ENCODE results near the gene KCNJ5.
A peak's percentile ranks its signal among the peaks of the same experiment; 100 is the strongest.

The KCNJ5 gene

DNA sequence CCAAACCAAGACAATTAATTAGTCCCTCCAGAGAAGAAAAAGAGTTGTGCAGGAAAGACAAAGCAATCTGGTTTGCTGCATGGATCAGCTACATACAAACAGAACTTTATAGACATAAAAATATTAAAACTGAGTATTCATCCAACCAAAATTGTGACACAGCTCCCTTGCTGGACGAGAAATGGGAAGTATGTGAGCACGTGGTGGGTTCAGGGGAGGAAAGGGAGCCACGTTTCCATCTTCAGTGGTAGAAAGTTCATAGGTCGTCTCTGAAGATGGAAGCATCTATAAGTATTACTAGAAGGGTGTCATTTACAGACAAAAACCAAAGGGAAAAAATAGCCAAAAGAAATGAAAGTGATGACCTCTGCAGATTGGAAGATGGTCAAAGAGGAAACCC is 7.1 kb upstream of the KCNJ5 start:
- peak overlapping the region; percentile 85 for H2AFZ ChIP-seq (ENCODE audit: low read depth, low read length)

DNA sequence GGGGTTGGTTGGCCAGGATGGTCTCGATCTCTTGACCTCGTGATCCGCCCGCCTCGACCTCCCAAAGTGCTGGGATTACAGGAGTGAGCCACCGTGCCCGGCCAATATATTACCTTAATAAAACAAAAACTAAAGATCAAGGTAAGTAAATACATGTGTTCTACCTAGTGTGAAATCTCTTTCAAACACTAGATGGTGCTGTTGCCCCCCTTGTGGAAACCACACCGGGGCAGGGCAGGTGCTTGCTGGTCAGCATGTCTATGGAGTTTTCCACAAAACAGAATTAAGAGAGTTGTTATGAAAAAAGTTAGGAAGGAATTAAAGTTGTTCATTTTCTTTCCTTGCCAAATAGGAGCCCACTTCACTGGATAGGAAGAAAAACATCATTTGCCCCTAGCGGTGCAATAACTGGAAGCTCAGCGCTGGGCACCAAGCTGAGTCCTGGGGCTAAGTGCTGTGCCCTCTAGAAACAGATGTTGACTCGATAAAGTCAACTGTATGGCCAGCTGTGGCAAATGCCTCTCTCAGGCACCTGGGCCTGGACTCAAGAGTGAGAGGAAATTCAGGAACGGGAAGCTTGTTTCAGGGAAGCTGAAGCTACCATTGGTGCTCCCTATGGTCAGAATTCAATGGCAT is 6.3 kb upstream of the KCNJ5 start:
- TF ChIP-seq, protein P1, sequence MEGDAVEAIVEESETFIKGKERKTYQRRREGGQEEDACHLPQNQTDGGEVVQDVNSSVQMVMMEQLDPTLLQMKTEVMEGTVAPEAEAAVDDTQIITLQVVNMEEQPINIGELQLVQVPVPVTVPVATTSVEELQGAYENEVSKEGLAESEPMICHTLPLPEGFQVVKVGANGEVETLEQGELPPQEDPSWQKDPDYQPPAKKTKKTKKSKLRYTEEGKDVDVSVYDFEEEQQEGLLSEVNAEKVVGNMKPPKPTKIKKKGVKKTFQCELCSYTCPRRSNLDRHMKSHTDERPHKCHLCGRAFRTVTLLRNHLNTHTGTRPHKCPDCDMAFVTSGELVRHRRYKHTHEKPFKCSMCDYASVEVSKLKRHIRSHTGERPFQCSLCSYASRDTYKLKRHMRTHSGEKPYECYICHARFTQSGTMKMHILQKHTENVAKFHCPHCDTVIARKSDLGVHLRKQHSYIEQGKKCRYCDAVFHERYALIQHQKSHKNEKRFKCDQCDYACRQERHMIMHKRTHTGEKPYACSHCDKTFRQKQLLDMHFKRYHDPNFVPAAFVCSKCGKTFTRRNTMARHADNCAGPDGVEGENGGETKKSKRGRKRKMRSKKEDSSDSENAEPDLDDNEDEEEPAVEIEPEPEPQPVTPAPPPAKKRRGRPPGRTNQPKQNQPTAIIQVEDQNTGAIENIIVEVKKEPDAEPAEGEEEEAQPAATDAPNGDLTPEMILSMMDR (IDR thresholded peaks at IDR 0.05; ENCODE audit: low read depth, low read length): peak; percentile 85
- no peak for TF ChIP-seq EZH2phosphoT487 (IDR thresholded peaks at IDR 0.05; ENCODE audit: low read depth)
- Histone ChIP-seq H3K36me3 (replicated peaks; ENCODE audit: low read depth, low read length) (no peaks in the 10 kb centered on the region), H4K20me1 (ENCODE audit: insufficient read depth, low read length) (no peaks in the 10 kb centered on the region)

More for the DNA sequence above, 7.1 kb upstream of the KCNJ5 start:
- TF ChIP-seq EZH2phosphoT487 (IDR thresholded peaks at IDR 0.05; ENCODE audit: low read depth): no peak
- TF ChIP-seq, protein P1 (IDR thresholded peaks at IDR 0.05; ENCODE audit: low read depth, low read length): no peak
- Histone ChIP-seq H3K4me3 (ENCODE audit: low read length) (peak overlapping the region; percentile 56), H3K4me1 (ENCODE audit: low read length) (peaks cover 6% of the 10 kb centered on the region), H3K9me3 (ENCODE audit: insufficient read depth, low read length) (no peaks in the 10 kb centered on the region), H3K4me2 (ENCODE audit: low read length) (peak overlapping the region; percentile 69), H3K27me3 (ENCODE audit: low read depth, low read length) (peaks cover 41% of the 10 kb centered on the region), H4K20me1 (ENCODE audit: insufficient read depth, low read length) (no peaks in the 10 kb centered on the region), H3K79me2 (ENCODE audit: low read length) (no peaks in the 10 kb centered on the region), H3K27ac (ENCODE audit: low read length) (no peak overlapping the region), H3K36me3 (replicated peaks; ENCODE audit: low read depth, low read length) (no peaks in the 10 kb centered on the region), H3K9ac (ENCODE audit: low read length) (no peak overlapping the region)

DNA sequence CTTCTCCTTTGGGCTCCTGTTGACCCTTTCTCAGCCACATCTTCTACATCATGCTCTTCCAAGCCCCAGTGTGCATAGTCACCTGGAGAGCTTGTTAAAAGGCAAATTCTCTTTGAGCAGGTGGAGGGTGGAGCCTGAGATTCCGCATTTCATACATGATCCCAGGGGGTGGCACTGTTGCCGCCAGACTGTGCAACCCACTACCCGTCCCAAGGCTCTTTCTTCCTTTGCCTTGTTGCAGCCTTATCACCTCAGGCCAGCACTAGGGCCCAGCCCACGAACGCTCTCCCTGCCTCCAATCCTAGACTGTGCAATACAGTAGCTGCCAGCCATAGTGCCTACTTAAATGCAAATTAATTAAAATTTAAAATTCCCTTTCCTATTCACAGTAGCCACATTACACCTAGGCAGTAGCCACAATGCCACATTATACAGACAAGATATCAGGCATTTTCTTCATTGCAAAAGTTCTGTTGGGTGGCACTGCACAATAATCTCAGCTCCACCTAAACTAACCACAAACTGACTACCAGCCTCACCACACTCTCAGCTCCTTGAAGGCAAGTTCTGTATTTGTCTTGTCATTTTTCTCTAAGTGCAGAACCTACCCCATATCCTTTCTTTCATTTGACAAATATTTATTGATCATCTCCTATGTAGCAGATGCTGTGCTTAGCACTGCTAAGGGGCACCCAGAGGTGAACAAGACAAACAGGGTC is 4.6 kb upstream of the KCNJ5 start:
- Histone ChIP-seq H3K4me2 (ENCODE audit: low read length) (no peak overlapping the region), H3K27ac (ENCODE audit: low read length) (no peak overlapping the region), H3K36me3 (replicated peaks; ENCODE audit: low read depth, low read length) (no peaks in the 10 kb centered on the region), H3K4me3 (ENCODE audit: low read length) (no peak overlapping the region), H3K27me3 (ENCODE audit: low read depth, low read length) (peaks cover 36% of the 10 kb centered on the region), H2AFZ (ENCODE audit: low read depth, low read length) (no peak overlapping the region), H3K79me2 (ENCODE audit: low read length) (no peaks in the 10 kb centered on the region), H3K4me1 (ENCODE audit: low read length) (peaks cover 6% of the 10 kb centered on the region), H3K9me3 (ENCODE audit: insufficient read depth, low read length) (no peaks in the 10 kb centered on the region), H3K9ac (ENCODE audit: low read length) (no peak overlapping the region), H4K20me1 (ENCODE audit: insufficient read depth, low read length) (no peaks in the 10 kb centered on the region)
- TF ChIP-seq, protein P1 (IDR thresholded peaks at IDR 0.05; ENCODE audit: low read depth, low read length): peak; percentile 52
- no peak for TF ChIP-seq EZH2phosphoT487 (IDR thresholded peaks at IDR 0.05; ENCODE audit: low read depth)

More for the DNA sequence above, 6.3 kb upstream of the KCNJ5 start:
- no peak overlapping the region for H3K27ac ChIP-seq (ENCODE audit: low read length)
- peaks cover 6% of the 10 kb centered on the region for H3K4me1 ChIP-seq (ENCODE audit: low read length)
- H3K9me3 ChIP-seq (ENCODE audit: insufficient read depth, low read length): no peaks in the 10 kb centered on the region
- H3K9ac ChIP-seq (ENCODE audit: low read length): no peak overlapping the region
- peak overlapping the region; percentile 85 for H2AFZ ChIP-seq (ENCODE audit: low read depth, low read length)
- peak overlapping the region; percentile 56 for H3K4me3 ChIP-seq (ENCODE audit: low read length)
- H3K4me2 ChIP-seq (ENCODE audit: low read length): peak overlapping the region; percentile 69
- no peaks in the 10 kb centered on the region for H3K79me2 ChIP-seq (ENCODE audit: low read length)
- H3K27me3 ChIP-seq (ENCODE audit: low read depth, low read length): peaks cover 41% of the 10 kb centered on the region
